Measurements from ENCODE around the gene CACNA1D. TPM values are rescaled to one million over a fixed set of nuclear protein-coding genes. Genes with fewer than 3 reads are reported as not detected.

Gene CACNA1D
- total and polyA plus RNA-seq, 2 experiments from 2014 or later = 5.2 to 27.8 TPM

DNA sequence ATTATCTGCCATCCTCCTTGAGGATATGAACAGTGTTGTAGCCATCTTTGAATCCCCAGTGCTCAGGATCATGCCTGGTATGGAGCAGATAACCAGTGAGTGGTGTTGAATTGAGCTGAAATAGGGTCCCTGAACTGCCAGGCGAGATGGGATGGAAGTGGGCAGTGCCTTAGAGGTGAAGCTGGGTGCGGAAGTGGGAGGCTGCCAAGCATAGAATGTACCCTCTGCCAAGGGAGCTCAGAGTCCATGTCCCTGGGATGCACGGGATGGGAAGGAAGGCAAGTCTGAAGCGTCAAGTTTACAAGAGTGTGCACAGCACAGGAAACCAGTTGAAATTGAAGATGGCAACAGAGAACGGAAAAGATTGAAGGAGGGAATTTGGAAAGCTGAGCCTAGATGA, 147.0 kb downstream of the CACNA1D start:
- WGBS (ENCODE audit: low lambda C conversion rate, missing lambda C conversion rate) = 76% methylated on average over 5 of the region's 5 CpGs

GRCh38 chr3:53642211-53642610, 147.8 kb downstream of the CACNA1D start:
- Histone ChIP-seq H3K9me2 (replicated peaks; ENCODE audit: insufficient read depth) (no peaks in the 10 kb centered on the region), H3K4me2 (no peak overlapping the region), H3K9me3 (ENCODE audit: low read depth) (no peaks in the 10 kb centered on the region), H3K27ac (no peak overlapping the region), H4K20me1 (ENCODE audit: insufficient read depth, poor library complexity, severe bottlenecking) (no peaks in the 10 kb centered on the region), H3K79me2 (no peaks in the 10 kb centered on the region), H3K4me3 (no peak overlapping the region), H2AFZ (no peak overlapping the region), H3K36me3 (replicated peaks; ENCODE audit: insufficient read depth, low read depth) (no peaks in the 10 kb centered on the region), H3K27me3 (no peaks in the 10 kb centered on the region), H3K4me1 (ENCODE audit: insufficient read depth) (no peaks in the 10 kb centered on the region)
- TF ChIP-seq EZH2 (IDR thresholded peaks at IDR 0.05; ENCODE audit: borderline replicate concordance) (no peak), EZH2phosphoT487 (IDR thresholded peaks at IDR 0.05; ENCODE audit: low read depth, severe bottlenecking, unreplicated experiment) (no peak)
- TF ChIP-seq, protein P1, sequence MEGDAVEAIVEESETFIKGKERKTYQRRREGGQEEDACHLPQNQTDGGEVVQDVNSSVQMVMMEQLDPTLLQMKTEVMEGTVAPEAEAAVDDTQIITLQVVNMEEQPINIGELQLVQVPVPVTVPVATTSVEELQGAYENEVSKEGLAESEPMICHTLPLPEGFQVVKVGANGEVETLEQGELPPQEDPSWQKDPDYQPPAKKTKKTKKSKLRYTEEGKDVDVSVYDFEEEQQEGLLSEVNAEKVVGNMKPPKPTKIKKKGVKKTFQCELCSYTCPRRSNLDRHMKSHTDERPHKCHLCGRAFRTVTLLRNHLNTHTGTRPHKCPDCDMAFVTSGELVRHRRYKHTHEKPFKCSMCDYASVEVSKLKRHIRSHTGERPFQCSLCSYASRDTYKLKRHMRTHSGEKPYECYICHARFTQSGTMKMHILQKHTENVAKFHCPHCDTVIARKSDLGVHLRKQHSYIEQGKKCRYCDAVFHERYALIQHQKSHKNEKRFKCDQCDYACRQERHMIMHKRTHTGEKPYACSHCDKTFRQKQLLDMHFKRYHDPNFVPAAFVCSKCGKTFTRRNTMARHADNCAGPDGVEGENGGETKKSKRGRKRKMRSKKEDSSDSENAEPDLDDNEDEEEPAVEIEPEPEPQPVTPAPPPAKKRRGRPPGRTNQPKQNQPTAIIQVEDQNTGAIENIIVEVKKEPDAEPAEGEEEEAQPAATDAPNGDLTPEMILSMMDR (IDR thresholded peaks at IDR 0.05; ENCODE audit: poor library complexity) = no peak
- DNase-seq (ENCODE audit: low spot score) = no peak
- WGBS (ENCODE audit: low lambda C conversion rate, missing lambda C conversion rate) = 97% methylated on average over 4 of the region's 4 CpGs

More for the DNA sequence above, 147.0 kb downstream of the CACNA1D start:
- Histone ChIP-seq H3K9me3 (ENCODE audit: low read depth) (no peaks in the 10 kb centered on the region), H3K4me3 (no peak overlapping the region), H3K9me2 (replicated peaks; ENCODE audit: insufficient read depth) (no peaks in the 10 kb centered on the region), H3K79me2 (no peaks in the 10 kb centered on the region), H3K4me2 (no peak overlapping the region), H3K4me1 (ENCODE audit: insufficient read depth) (no peaks in the 10 kb centered on the region), H4K20me1 (ENCODE audit: insufficient read depth, poor library complexity, severe bottlenecking) (no peaks in the 10 kb centered on the region), H3K36me3 (replicated peaks; ENCODE audit: insufficient read depth, low read depth) (no peaks in the 10 kb centered on the region), H3K27me3 (no peaks in the 10 kb centered on the region), H2AFZ (no peak overlapping the region), H3K27ac (no peak overlapping the region)
- TF ChIP-seq EZH2phosphoT487 (IDR thresholded peaks at IDR 0.05; ENCODE audit: low read depth, severe bottlenecking, unreplicated experiment) = no peak
- no peak for TF ChIP-seq EZH2 (IDR thresholded peaks at IDR 0.05; ENCODE audit: borderline replicate concordance)
- TF ChIP-seq, protein P1 (IDR thresholded peaks at IDR 0.05; ENCODE audit: poor library complexity) = no peak
- DNase-seq (ENCODE audit: low spot score) = no peak

- Histone ChIP-seq H3K9me3 (ENCODE audit: low read depth) (no peaks in the 10 kb centered on the region), H4K20me1 (ENCODE audit: insufficient read depth, poor library complexity, severe bottlenecking) (no peaks in the 10 kb centered on the region), H3K36me3 (replicated peaks; ENCODE audit: insufficient read depth, low read depth) (no peaks in the 10 kb centered on the region), H3K27me3 (no peaks in the 10 kb centered on the region), H3K79me2 (no peaks in the 10 kb centered on the region), H3K27ac (no peak overlapping the region), H3K4me2 (no peak overlapping the region), H3K9me2 (replicated peaks; ENCODE audit: insufficient read depth) (no peaks in the 10 kb centered on the region), H2AFZ (no peak overlapping the region), H3K4me1 (ENCODE audit: insufficient read depth) (no peaks in the 10 kb centered on the region), H3K4me3 (no peak overlapping the region)
- no peak for TF ChIP-seq EZH2phosphoT487 (IDR thresholded peaks at IDR 0.05; ENCODE audit: low read depth, severe bottlenecking, unreplicated experiment)
- TF ChIP-seq, protein P1 (IDR thresholded peaks at IDR 0.05; ENCODE audit: poor library complexity) = no peak
- no peak for TF ChIP-seq EZH2 (IDR thresholded peaks at IDR 0.05; ENCODE audit: borderline replicate concordance)
- DNase-seq (ENCODE audit: low spot score) = no peak
- 82% methylated on average over 4 of the region's 4 CpGs for WGBS (ENCODE audit: low lambda C conversion rate, missing lambda C conversion rate)
These were observed 149.3 kb downstream of the CACNA1D start for GRCh38 chr3:53643757-53644156.

- Histone ChIP-seq H3K36me3 (replicated peaks; ENCODE audit: insufficient read depth, low read depth) (no peaks in the 10 kb centered on the region), H3K9me2 (replicated peaks; ENCODE audit: insufficient read depth) (no peaks in the 10 kb centered on the region), H3K79me2 (no peaks in the 10 kb centered on the region), H3K27me3 (no peaks in the 10 kb centered on the region), H4K20me1 (ENCODE audit: insufficient read depth, poor library complexity, severe bottlenecking) (no peaks in the 10 kb centered on the region), H3K4me1 (ENCODE audit: insufficient read depth) (peaks cover 3% of the 10 kb centered on the region), H3K4me2 (no peak overlapping the region), H2AFZ (no peak overlapping the region), H3K4me3 (no peak overlapping the region), H3K27ac (no peak overlapping the region), H3K9me3 (ENCODE audit: low read depth) (no peaks in the 10 kb centered on the region)
- DNase-seq (ENCODE audit: low spot score) = no peak
- 94% methylated on average over 3 of the region's 3 CpGs for WGBS (ENCODE audit: low lambda C conversion rate, missing lambda C conversion rate)
- TF ChIP-seq EZH2 (IDR thresholded peaks at IDR 0.05; ENCODE audit: borderline replicate concordance) (no peak), EZH2phosphoT487 (IDR thresholded peaks at IDR 0.05; ENCODE audit: low read depth, severe bottlenecking, unreplicated experiment) (no peak)
- TF ChIP-seq, protein P1 (IDR thresholded peaks at IDR 0.05; ENCODE audit: poor library complexity) = no peak
These were observed 151.3 kb downstream of the CACNA1D start for GRCh38 chr3:53645754-53646153.
